A549 (cell line): ENCODE data around the gene MLLT10.

ENCODE experiments used
- CTCF ChIP-seq: fragments of >200 bp; sonication (Bioruptor Twin); formaldehyde crosslinking; IDR thresholded peaks from 3 replicates; pipeline ENCODE4 v1.5.1; 2016
- HDAC2 ChIP-seq: fragments of 200-600 bp; sonication (generic); IDR thresholded peaks from 2 replicates; pipeline ENCODE4 v1.6.1; 2016
- KDM5A ChIP-seq: fragments of 200-600 bp; sonication (generic); IDR thresholded peaks from 2 replicates; pipeline ENCODE4 v1.6.1; 2016; ENCODE audit warnings: antibody characterized with exemption, mild to moderate bottlenecking
- NR3C1 ChIP-seq: fragments of >200 bp; sonication (Bioruptor Twin); formaldehyde crosslinking; IDR thresholded peaks from 3 replicates; pipeline ENCODE4 v1.6.1; 2017
- POLR2A ChIP-seq: IDR thresholded peaks from 2 replicates; pipeline ENCODE4 v1.6.1; 2012; ENCODE audit warnings: mild to moderate bottlenecking, low read length
- POLR2AphosphoS2 ChIP-seq: conservative IDR thresholded peaks from 2 replicates; pipeline ENCODE4 v1.6.1; 2012; ENCODE audit warnings: low read length, improper control_type of control experiment, inconsistent platforms
- REST ChIP-seq: fragments of 200-600 bp; sonication (generic); IDR thresholded peaks from 2 replicates; pipeline ENCODE4 v1.6.1; 2016; ENCODE audit warnings: antibody characterized with exemption, mild to moderate bottlenecking, moderate library complexity
- RFX5 ChIP-seq: fragments of 450-650 bp; IDR thresholded peaks from 2 replicates; pipeline ENCODE4 v1.7.1; 2014; ENCODE audit warnings: antibody characterized with exemption, mild to moderate bottlenecking, moderate library complexity
- SMC3 ChIP-seq: fragments of >200 bp; sonication (Bioruptor Twin); formaldehyde crosslinking; IDR thresholded peaks from 3 replicates; pipeline ENCODE4 v1.6.1; 2018; ENCODE audit warnings: inconsistent platforms

- TF ChIP-seq CTCF (no peak), KDM5A (no peak), RFX5 (no peak), HDAC2 (no peak), SMC3 (no peak), REST (no peak), NR3C1 (no peak), POLR2A (no peak), POLR2AphosphoS2 (no peak)
Observed at GRCh38 chr10:21536874-21537273, 2.8 kb downstream of the MLLT10 start.
